Tibial nerve (tissue), 4 donors: Measurements from ENCODE around the gene HPS5.

ENCODE experiments used
- EP300 ChIP-seq, 2 donors: sonication (generic); formaldehyde crosslinking; IDR thresholded peaks; one replicate each; pipeline ENCODE4 v1.6.1; 2017; ENCODE audit warnings: antibody characterized with exemption in 2 of 2, mild to moderate bottlenecking in 1 of 2
- POLR2A ChIP-seq, 2 donors: fragments of 450-650 bp; IDR thresholded peaks; one replicate each; pipeline ENCODE4 v1.6.1; 2017; ENCODE audit warnings: antibody characterized with exemption in 2 of 2, mild to moderate bottlenecking in 2 of 2, moderate library complexity in 2 of 2
- TF ChIP-seq, protein P1 (sequence below), 5 experiments: fragments of 200-600 bp in 3 of 5; fragments of 450-650 bp in 2 of 5; sonication (generic) in 3 of 5; IDR thresholded peaks; one replicate each; pipeline ENCODE4 v1.5.1; 2016 to 2019; ENCODE audit warnings: antibody characterized with exemption in 5 of 5, mild to moderate bottlenecking in 3 of 5, moderate library complexity in 2 of 5

DNA sequence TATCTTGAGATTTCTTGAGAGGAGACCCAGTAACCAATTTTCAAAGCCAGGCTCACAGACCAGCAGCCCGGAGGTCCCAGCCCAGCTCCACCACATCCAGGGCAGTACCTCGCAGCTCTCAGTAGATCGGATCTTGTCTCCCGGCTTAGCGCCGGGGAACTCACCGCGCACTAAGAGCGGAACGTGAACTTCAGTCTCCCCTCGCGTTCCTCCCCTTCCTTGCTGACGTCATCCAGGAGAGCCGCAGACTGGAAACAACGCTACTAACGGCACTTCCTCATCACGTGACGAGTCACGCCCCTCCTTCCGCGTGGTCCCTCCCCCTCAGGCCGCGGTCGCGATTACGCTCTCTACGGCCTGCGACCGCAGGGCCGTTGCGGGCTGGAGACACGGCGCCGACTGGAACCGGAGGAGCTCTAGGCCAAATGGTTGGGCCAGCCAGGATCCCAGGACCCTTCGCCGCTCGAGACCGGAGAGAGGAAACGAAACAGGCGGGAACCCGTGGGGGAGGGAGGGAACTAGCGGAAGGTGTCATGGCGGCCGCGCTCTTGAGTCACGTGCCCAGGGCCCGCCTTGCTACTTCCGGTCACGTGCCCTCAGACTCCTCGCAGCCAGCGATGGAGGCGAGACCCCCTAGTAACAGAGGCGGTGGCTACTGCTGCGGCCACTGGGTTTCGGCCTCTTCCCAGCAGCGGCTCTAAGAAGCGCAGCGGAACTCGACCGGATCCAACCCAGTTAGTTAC lies at the start of gene HPS5, which contains the start of gene GTF2H1:
- TF ChIP-seq, protein P1, sequence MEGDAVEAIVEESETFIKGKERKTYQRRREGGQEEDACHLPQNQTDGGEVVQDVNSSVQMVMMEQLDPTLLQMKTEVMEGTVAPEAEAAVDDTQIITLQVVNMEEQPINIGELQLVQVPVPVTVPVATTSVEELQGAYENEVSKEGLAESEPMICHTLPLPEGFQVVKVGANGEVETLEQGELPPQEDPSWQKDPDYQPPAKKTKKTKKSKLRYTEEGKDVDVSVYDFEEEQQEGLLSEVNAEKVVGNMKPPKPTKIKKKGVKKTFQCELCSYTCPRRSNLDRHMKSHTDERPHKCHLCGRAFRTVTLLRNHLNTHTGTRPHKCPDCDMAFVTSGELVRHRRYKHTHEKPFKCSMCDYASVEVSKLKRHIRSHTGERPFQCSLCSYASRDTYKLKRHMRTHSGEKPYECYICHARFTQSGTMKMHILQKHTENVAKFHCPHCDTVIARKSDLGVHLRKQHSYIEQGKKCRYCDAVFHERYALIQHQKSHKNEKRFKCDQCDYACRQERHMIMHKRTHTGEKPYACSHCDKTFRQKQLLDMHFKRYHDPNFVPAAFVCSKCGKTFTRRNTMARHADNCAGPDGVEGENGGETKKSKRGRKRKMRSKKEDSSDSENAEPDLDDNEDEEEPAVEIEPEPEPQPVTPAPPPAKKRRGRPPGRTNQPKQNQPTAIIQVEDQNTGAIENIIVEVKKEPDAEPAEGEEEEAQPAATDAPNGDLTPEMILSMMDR (IDR thresholded peaks at IDR 0.05), result peak in 2 of 5 experiments; percentile 39 to 57
- peak; percentile 85 to 94 for TF ChIP-seq POLR2A (IDR thresholded peaks at IDR 0.05)
- peak; percentile 98 to 99 for TF ChIP-seq EP300 (IDR thresholded peaks at IDR 0.05)
